Epithelial cell of alveolus of lung (primary cell): ENCODE measurements around the gene EEF1A1. TPM values are rescaled to one million over a fixed set of nuclear protein-coding genes. Genes with fewer than 3 reads are reported as not detected.

Experiments used
- total RNA-seq: library from RNA; depleted of rRNA; stranded (reverse); fragments of >200 nt; gene quantifications from 2 replicates; pipeline ENCODE4 v1.2.1, GENCODE V29; 2015

The EEF1A1 gene
- total RNA-seq: 14,163 and 20,877 TPM in 2 replicates

DNA sequence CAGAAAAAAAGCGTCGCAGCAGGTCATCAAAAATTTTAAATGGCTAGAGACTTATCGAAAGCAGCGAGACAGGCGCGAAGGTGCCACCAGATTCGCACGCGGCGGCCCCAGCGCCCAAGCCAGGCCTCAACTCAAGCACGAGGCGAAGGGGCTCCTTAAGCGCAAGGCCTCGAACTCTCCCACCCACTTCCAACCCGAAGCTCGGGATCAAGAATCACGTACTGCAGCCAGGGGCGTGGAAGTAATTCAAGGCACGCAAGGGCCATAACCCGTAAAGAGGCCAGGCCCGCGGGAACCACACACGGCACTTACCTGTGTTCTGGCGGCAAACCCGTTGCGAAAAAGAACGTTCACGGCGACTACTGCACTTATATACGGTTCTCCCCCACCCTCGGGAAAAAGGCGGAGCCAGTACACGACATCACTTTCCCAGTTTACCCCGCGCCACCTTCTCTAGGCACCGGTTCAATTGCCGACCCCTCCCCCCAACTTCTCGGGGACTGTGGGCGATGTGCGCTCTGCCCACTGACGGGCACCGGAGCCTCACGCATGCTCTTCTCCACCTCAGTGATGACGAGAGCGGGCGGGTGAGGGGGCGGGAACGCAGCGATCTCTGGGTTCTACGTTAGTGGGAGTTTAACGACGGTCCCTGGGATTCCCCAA, at the start of gene EEF1A1:
EEF1A1 (minus strand) TSS at position 345 of the 663 bp plus-strand sequence. CDS start 1,006 bp downstream, outside the sequence.

Other genes starting within 250 kb of the EEF1A1 start
- gene DPPA5, start 166.8 kb downstream of the EEF1A1 start, total RNA-seq: not detected in 2 replicates
- not detected in 2 replicates for gene KHDC3L, start 158.4 kb downstream of the EEF1A1 start, total RNA-seq
- gene OOEP, start 151.1 kb downstream of the EEF1A1 start, total RNA-seq: 0.78 TPM in 1 of 2 replicates, not detected in the other
- gene DDX43, start 126.2 kb downstream of the EEF1A1 start, total RNA-seq: 0.08 and 1.0 TPM in 2 replicates
- gene CGAS, start 68.7 kb downstream of the EEF1A1 start, total RNA-seq: 7.1 and 8.7 TPM in 2 replicates
- gene MTO1, start 59.3 kb downstream of the EEF1A1 start, total RNA-seq: 18.2 and 20.9 TPM in 2 replicates
- 16.0 and 21.2 TPM in 2 replicates for gene SLC17A5, start 133.0 kb upstream of the EEF1A1 start, total RNA-seq
- 14.1 and 34.9 TPM in 2 replicates for gene CD109, start 175.2 kb upstream of the EEF1A1 start, total RNA-seq